ENCODE results near the gene SLC39A5.

The SLC39A5 gene

GRCh38 chr12:56205445-56205844 lies 24.4 kb upstream of the SLC39A5 start:
- no peak for DNase-seq (ENCODE audit: extremely low read depth, insufficient read length)
- H3K4me3 ChIP-seq (replicated peaks; ENCODE audit: low read depth, low read length) = no peak overlapping the region
- H3K36me3 ChIP-seq (ENCODE audit: control insufficient read depth, insufficient read depth, low read length) = peaks cover 25% of the 10 kb centered on the region
- H3K27me3 ChIP-seq (replicated peaks; ENCODE audit: control insufficient read depth, insufficient read depth, low read length) = no peaks in the 10 kb centered on the region
- TF ChIP-seq CTCF (IDR thresholded peaks at IDR 0.05; ENCODE audit: insufficient read depth, low read length, poor library complexity, severe bottlenecking) = no peak

- DNase-seq (ENCODE audit: extremely low read depth, insufficient read length) = no peak
- TF ChIP-seq CTCF (IDR thresholded peaks at IDR 0.05; ENCODE audit: insufficient read depth, low read length, poor library complexity, severe bottlenecking) = peak; percentile 55
- Histone ChIP-seq H3K4me3 (replicated peaks; ENCODE audit: low read depth, low read length) (no peak overlapping the region), H3K36me3 (ENCODE audit: control insufficient read depth, insufficient read depth, low read length) (peaks cover 28% of the 10 kb centered on the region), H3K27me3 (replicated peaks; ENCODE audit: control insufficient read depth, insufficient read depth, low read length) (no peaks in the 10 kb centered on the region)
These were observed 23.2 kb upstream of the SLC39A5 start for GRCh38 chr12:56206452-56207166.

- TF ChIP-seq CTCF (IDR thresholded peaks at IDR 0.05; ENCODE audit: insufficient read depth, low read length, poor library complexity, severe bottlenecking) = no peak
- no peak for DNase-seq (ENCODE audit: extremely low read depth, insufficient read length)
- H3K27me3 ChIP-seq (replicated peaks; ENCODE audit: control insufficient read depth, insufficient read depth, low read length) = no peaks in the 10 kb centered on the region
- H3K36me3 ChIP-seq (ENCODE audit: control insufficient read depth, insufficient read depth, low read length) = peaks cover 30% of the 10 kb centered on the region
- H3K4me3 ChIP-seq (replicated peaks; ENCODE audit: low read depth, low read length) = no peak overlapping the region
These were observed 21.8 kb upstream of the SLC39A5 start for GRCh38 chr12:56208006-56208405.

DNA sequence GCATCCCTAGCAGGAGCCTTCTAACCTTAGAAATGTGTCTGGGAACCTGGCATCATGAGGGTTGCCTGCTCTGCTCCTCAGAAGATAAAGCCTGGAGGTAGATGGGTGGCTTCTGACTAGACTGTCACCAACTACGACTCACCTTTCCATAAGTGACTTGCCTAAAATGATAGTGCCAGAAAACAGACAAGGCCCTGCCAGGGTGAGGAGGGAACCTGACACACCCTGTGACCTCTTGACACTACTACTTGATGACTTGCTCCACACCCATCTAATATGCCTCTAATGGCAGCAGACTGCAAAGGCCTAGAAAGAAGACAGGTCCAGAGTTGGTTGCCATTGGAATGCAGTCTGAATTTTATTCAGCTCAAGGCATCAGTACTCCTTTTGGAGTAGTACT lies 17.5 kb upstream of the SLC39A5 start:
- TF ChIP-seq CTCF (IDR thresholded peaks at IDR 0.05; ENCODE audit: insufficient read depth, low read length, poor library complexity, severe bottlenecking) = no peak
- peaks cover 21% of the 10 kb centered on the region for H3K36me3 ChIP-seq (ENCODE audit: control insufficient read depth, insufficient read depth, low read length)
- DNase-seq (ENCODE audit: extremely low read depth, insufficient read length) = no peak
- no peaks in the 10 kb centered on the region for H3K27me3 ChIP-seq (replicated peaks; ENCODE audit: control insufficient read depth, insufficient read depth, low read length)
- H3K4me3 ChIP-seq (replicated peaks; ENCODE audit: low read depth, low read length) = no peak overlapping the region

DNA sequence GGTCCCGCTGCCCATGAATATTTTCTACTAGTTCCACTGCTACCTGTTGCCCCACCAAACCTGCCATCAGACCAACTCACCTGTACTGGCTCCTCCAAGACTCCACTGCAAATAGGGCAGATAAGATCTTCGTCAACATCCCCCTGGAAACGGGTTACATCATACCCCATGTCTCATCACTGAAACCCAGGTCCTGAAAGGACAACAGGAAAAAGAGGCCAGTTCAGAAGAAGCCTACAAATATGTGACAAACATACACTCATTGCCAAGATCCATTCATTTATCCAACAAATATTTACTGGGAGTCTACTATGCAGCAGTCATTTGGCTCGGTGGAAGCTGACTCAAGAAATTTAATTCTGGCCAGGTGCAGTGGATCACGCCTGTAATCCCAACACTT lies 16.0 kb upstream of the SLC39A5 start:
- peaks cover 13% of the 10 kb centered on the region for H3K36me3 ChIP-seq (ENCODE audit: control insufficient read depth, insufficient read depth, low read length)
- DNase-seq (ENCODE audit: extremely low read depth, insufficient read length) = no peak
- no peaks in the 10 kb centered on the region for H3K27me3 ChIP-seq (replicated peaks; ENCODE audit: control insufficient read depth, insufficient read depth, low read length)
- TF ChIP-seq CTCF (IDR thresholded peaks at IDR 0.05; ENCODE audit: insufficient read depth, low read length, poor library complexity, severe bottlenecking) = no peak
- H3K4me3 ChIP-seq (replicated peaks; ENCODE audit: low read depth, low read length) = no peak overlapping the region

GRCh38 chr12:56216461-56216860 lies 13.4 kb upstream of the SLC39A5 start:
- TF ChIP-seq CTCF (IDR thresholded peaks at IDR 0.05; ENCODE audit: insufficient read depth, low read length, poor library complexity, severe bottlenecking) = no peak
- no peak for DNase-seq (ENCODE audit: extremely low read depth, insufficient read length)
- H3K36me3 ChIP-seq (ENCODE audit: control insufficient read depth, insufficient read depth, low read length) = peaks cover 5% of the 10 kb centered on the region

More at GRCh38 chr12:56216461-56216860, 13.4 kb upstream of the SLC39A5 start:
- H3K4me3 ChIP-seq (replicated peaks; ENCODE audit: low read depth, low read length) = no peak overlapping the region
- no peaks in the 10 kb centered on the region for H3K27me3 ChIP-seq (replicated peaks; ENCODE audit: control insufficient read depth, insufficient read depth, low read length)

Data from GM06990 (cell line).